ENCODE data around the gene VEGFC. TPM values are rescaled to one million over a fixed set of nuclear protein-coding genes. Genes with fewer than 3 reads are reported as not detected.

Gene VEGFC
- total RNA-seq, 1 donor from 2014 or later = 20.3 TPM

DNA sequence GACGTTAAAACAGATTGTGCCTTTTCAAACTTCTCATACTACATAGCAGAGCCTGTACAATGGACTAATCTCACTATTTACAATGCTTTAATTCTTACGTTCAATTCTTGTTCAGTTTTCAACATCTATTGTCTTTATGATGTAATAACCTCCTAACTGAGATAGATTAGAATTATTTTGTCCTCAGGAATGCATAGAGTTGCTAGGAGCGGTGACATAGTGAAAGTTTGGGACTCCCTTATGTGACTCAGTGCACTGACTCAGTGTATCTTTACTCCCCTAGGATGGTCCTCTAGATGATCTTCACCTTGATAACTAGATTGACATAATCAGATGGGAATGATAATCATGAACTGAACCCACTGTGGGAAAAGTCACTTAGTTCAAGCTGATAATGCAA lies 151.5 kb downstream of the VEGFC start:
- H3K9me3 ChIP-seq (ENCODE audit: insufficient read depth, low read depth, low read length) = no peaks in the 10 kb centered on the region
- no peaks in the 10 kb centered on the region for H3K36me3 Mint-ChIP-seq (ENCODE audit: low read depth, unreplicated experiment)
- peaks cover 2% of the 10 kb centered on the region for H3K9me3 Mint-ChIP-seq (ENCODE audit: unreplicated experiment)
- no peak overlapping the region for H2AFZ ChIP-seq (ENCODE audit: low read depth, low read length)
- TF ChIP-seq EZH2 (IDR thresholded peaks at IDR 0.05; ENCODE audit: insufficient read depth, low read length) = no peak
- TF ChIP-seq, protein P1, sequence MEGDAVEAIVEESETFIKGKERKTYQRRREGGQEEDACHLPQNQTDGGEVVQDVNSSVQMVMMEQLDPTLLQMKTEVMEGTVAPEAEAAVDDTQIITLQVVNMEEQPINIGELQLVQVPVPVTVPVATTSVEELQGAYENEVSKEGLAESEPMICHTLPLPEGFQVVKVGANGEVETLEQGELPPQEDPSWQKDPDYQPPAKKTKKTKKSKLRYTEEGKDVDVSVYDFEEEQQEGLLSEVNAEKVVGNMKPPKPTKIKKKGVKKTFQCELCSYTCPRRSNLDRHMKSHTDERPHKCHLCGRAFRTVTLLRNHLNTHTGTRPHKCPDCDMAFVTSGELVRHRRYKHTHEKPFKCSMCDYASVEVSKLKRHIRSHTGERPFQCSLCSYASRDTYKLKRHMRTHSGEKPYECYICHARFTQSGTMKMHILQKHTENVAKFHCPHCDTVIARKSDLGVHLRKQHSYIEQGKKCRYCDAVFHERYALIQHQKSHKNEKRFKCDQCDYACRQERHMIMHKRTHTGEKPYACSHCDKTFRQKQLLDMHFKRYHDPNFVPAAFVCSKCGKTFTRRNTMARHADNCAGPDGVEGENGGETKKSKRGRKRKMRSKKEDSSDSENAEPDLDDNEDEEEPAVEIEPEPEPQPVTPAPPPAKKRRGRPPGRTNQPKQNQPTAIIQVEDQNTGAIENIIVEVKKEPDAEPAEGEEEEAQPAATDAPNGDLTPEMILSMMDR (IDR thresholded peaks at IDR 0.05; ENCODE audit: insufficient read depth, low read depth, low read length) = no peak
- H3K4me1 ChIP-seq (ENCODE audit: insufficient read depth, low read length) = no peaks in the 10 kb centered on the region
- H3K4me3 ChIP-seq (ENCODE audit: insufficient read depth, low read depth, low read length) = no peak overlapping the region
- no peaks in the 10 kb centered on the region for H3K27me3 Mint-ChIP-seq (ENCODE audit: low read depth, unreplicated experiment)
- H3K27ac Mint-ChIP-seq (ENCODE audit: unreplicated experiment) = no peak overlapping the region
- no peak overlapping the region for H3K27ac ChIP-seq (ENCODE audit: low read depth, low read length)
- no peaks in the 10 kb centered on the region for H3K36me3 ChIP-seq (ENCODE audit: insufficient read depth, low read length)
- DNase-seq (ENCODE audit: low read depth) (peak; percentile 12), FAIRE-seq (peak; percentile 73)
- H3K4me1 Mint-ChIP-seq (ENCODE audit: low read depth, unreplicated experiment) = peaks cover 9% of the 10 kb centered on the region
- H3K4me3 Mint-ChIP-seq (ENCODE audit: unreplicated experiment) = no peak overlapping the region
- H4K20me1 ChIP-seq (ENCODE audit: insufficient read depth, low read length) = no peaks in the 10 kb centered on the region
- no peaks in the 10 kb centered on the region for H3K27me3 ChIP-seq (ENCODE audit: insufficient read depth, low read length)
- H3K9ac ChIP-seq (ENCODE audit: low read length) = no peak overlapping the region
- no peaks in the 10 kb centered on the region for H3K79me2 ChIP-seq (ENCODE audit: insufficient read depth, low read length)
- no peak overlapping the region for H3K4me2 ChIP-seq (ENCODE audit: low read length)

DNA sequence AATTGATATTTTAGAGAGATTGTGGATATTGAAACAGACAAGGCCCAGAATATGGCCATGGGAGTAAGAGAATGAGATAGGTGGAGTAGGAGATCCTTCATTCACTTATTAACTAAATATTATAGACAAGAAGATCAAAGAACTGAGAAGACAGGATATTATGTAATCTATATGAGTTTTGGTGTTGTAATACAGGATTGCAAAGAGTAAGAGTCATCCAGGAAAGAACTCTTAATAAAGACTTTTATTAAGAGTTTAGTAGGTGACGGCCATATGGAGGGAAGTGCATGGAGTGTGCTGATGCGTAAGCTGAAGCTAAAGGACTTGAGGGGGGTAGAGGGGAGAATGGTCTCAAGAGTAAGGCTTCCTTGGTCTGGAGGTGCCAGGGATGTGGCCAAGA lies 153.7 kb downstream of the VEGFC start:
- no peaks in the 10 kb centered on the region for H3K36me3 ChIP-seq (ENCODE audit: insufficient read depth, low read length)
- H3K4me1 ChIP-seq (ENCODE audit: insufficient read depth, low read length) = peaks cover 6% of the 10 kb centered on the region
- no peaks in the 10 kb centered on the region for H3K79me2 ChIP-seq (ENCODE audit: insufficient read depth, low read length)
- H3K9me3 ChIP-seq (ENCODE audit: insufficient read depth, low read depth, low read length) = no peaks in the 10 kb centered on the region
- DNase-seq (ENCODE audit: low read depth) (no peak), FAIRE-seq (no peak)
- peaks cover 16% of the 10 kb centered on the region for H3K4me1 Mint-ChIP-seq (ENCODE audit: low read depth, unreplicated experiment)
- no peak overlapping the region for H3K4me3 Mint-ChIP-seq (ENCODE audit: unreplicated experiment)
- no peak overlapping the region for H3K27ac ChIP-seq (ENCODE audit: low read depth, low read length)
- H4K20me1 ChIP-seq (ENCODE audit: insufficient read depth, low read length) = no peaks in the 10 kb centered on the region
- H2AFZ ChIP-seq (ENCODE audit: low read depth, low read length) = no peak overlapping the region
- TF ChIP-seq, protein P1 (IDR thresholded peaks at IDR 0.05; ENCODE audit: insufficient read depth, low read depth, low read length) = no peak
- no peak for TF ChIP-seq EZH2 (IDR thresholded peaks at IDR 0.05; ENCODE audit: insufficient read depth, low read length)
- no peaks in the 10 kb centered on the region for H3K27me3 ChIP-seq (ENCODE audit: insufficient read depth, low read length)
- peaks cover 2% of the 10 kb centered on the region for H3K9me3 Mint-ChIP-seq (ENCODE audit: unreplicated experiment)
- H3K4me3 ChIP-seq (ENCODE audit: insufficient read depth, low read depth, low read length) = no peak overlapping the region
- no peak overlapping the region for H3K4me2 ChIP-seq (ENCODE audit: low read length)
- H3K36me3 Mint-ChIP-seq (ENCODE audit: low read depth, unreplicated experiment) = no peaks in the 10 kb centered on the region
- H3K9ac ChIP-seq (ENCODE audit: low read length) = no peak overlapping the region
- no peaks in the 10 kb centered on the region for H3K27me3 Mint-ChIP-seq (ENCODE audit: low read depth, unreplicated experiment)
- H3K27ac Mint-ChIP-seq (ENCODE audit: unreplicated experiment) = no peak overlapping the region

- H3K9me3 Mint-ChIP-seq (ENCODE audit: unreplicated experiment) = peaks cover 2% of the 10 kb centered on the region
- no peak overlapping the region for H3K27ac Mint-ChIP-seq (ENCODE audit: unreplicated experiment)
- FAIRE-seq = no peak
- Histone ChIP-seq H3K4me3 (ENCODE audit: insufficient read depth, low read depth, low read length) (no peak overlapping the region), H4K20me1 (ENCODE audit: insufficient read depth, low read length) (no peaks in the 10 kb centered on the region), H3K9ac (ENCODE audit: low read length) (no peak overlapping the region), H3K79me2 (ENCODE audit: insufficient read depth, low read length) (no peaks in the 10 kb centered on the region), H3K4me1 (ENCODE audit: insufficient read depth, low read length) (peaks cover 6% of the 10 kb centered on the region), H3K9me3 (ENCODE audit: insufficient read depth, low read depth, low read length) (no peaks in the 10 kb centered on the region), H3K27me3 (ENCODE audit: insufficient read depth, low read length) (no peaks in the 10 kb centered on the region), H3K4me2 (ENCODE audit: low read length) (peak overlapping the region; percentile 1), H3K36me3 (ENCODE audit: insufficient read depth, low read length) (no peaks in the 10 kb centered on the region), H2AFZ (ENCODE audit: low read depth, low read length) (no peak overlapping the region), H3K27ac (ENCODE audit: low read depth, low read length) (peak overlapping the region; percentile 47)
- H3K4me1 Mint-ChIP-seq (ENCODE audit: low read depth, unreplicated experiment) = peaks cover 15% of the 10 kb centered on the region
- H3K36me3 Mint-ChIP-seq (ENCODE audit: low read depth, unreplicated experiment) = no peaks in the 10 kb centered on the region
- no peak for DNase-seq (ENCODE audit: low read depth)
- TF ChIP-seq, protein P1 (IDR thresholded peaks at IDR 0.05; ENCODE audit: insufficient read depth, low read depth, low read length) = no peak
- TF ChIP-seq EZH2 (IDR thresholded peaks at IDR 0.05; ENCODE audit: insufficient read depth, low read length) = no peak
- no peaks in the 10 kb centered on the region for H3K27me3 Mint-ChIP-seq (ENCODE audit: low read depth, unreplicated experiment)
- no peak overlapping the region for H3K4me3 Mint-ChIP-seq (ENCODE audit: unreplicated experiment)
Measured at GRCh38 chr4:176636292-176636691, 156.4 kb downstream of the VEGFC start.
